Measurements from ENCODE around the gene MAF.

The MAF gene

DNA sequence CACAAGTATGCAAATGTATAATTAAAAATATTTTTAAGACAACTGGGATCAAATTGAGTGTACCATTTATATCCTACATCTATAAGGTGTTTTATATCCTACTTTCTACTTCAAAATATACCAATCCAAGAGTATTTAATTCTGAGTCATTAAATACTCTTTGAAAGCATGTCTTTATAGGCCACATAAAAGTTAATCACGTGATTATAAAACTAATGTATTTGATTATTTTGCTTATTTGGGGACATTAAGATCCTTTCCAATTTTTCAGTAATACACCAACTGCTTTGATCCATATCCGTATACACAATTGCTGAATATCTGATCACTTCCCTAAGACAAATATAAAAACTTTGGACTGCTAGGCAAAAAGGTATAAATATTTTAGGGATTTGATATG, 26.6 kb upstream of the MAF start:
- TF ChIP-seq GATA3 (IDR thresholded peaks at IDR 0.05; ENCODE audit: low read depth, low read length) (no peak), GATA2 (IDR thresholded peaks at IDR 0.05; ENCODE audit: low read depth, low read length) (no peak)

DNA sequence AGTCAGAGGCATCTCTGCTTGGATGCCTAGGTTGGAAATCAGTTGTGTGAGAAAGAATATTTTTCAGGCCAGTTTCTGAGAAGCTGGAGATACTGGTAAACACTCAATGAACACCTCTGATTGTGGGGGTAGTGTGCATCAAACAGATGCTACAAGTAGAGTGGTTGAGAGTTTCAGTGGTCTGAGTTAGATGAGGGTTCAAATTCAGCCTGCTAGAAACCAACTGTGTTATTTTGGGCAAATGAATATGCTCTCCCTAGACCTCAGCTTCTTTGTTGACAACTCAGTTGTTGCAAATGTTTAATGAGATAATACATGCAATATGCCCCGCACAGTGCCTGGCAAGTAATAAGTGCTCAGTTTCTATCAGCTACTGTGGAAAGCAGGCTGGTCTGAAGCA, 25.2 kb upstream of the MAF start:
- TF ChIP-seq GATA2 (IDR thresholded peaks at IDR 0.05; ENCODE audit: low read depth, low read length): no peak
- TF ChIP-seq GATA3 (IDR thresholded peaks at IDR 0.05; ENCODE audit: low read depth, low read length): no peak

DNA sequence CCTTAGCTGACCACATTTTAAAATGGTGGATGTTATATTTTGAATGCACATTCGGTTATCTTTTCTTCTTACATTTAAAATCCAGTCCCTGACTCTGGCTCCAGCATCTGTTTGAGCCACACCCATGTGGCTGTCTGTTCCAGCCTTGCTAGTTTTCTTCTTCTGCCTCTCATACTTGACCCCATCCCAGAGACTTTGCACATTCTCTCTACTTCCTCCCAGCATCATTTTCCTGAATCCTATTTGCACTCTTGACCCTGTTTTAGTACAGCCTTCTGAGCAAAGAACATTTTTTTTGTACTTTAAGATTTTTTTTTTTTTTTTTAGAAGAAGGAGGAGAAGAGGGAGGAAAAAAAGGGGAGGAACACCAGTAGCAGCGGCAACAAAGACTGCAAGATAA, 23.3 kb upstream of the MAF start:
- TF ChIP-seq GATA2 (IDR thresholded peaks at IDR 0.05; ENCODE audit: low read depth, low read length) (no peak), GATA3 (IDR thresholded peaks at IDR 0.05; ENCODE audit: low read depth, low read length) (no peak)

DNA sequence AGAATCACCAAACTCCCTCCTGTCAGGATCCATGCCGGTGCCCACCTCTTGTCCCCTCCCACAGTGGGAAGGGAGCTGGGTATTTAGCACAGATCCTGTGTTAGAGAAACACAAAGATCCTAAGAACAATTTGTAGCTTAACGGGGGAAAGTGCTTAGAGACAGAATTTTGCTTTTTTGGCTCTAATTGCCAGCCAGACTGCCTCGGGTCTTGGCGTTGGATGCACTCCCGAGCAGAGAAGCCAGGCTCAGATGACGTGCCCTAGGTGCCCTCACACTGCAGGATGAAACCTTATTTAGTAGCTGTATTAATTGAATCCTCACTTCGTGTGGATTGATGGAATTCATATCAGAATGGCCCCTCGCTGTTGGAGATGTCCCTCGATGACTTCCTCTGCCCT, 22.5 kb upstream of the MAF start:
- TF ChIP-seq GATA3 (IDR thresholded peaks at IDR 0.05; ENCODE audit: low read depth, low read length) (no peak), GATA2 (IDR thresholded peaks at IDR 0.05; ENCODE audit: low read depth, low read length) (no peak)

DNA sequence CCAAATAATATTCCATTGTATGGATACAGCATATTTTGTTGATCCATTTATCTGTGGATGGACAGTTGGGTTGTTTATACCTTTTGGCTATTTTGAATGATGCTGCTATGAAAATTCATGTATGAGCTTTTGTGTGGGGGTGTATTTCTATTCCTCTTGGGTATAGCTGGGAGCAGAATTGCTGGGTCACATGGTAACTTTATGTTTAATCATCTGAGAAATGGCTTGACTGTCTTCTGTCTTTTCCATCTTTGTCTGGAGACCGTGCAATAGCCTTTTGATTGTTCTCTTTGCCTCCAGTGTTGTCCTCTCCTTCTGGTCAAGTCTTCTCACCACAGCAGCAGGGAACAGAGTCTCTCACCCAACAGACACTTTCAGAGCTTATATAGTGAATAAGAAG, 20.5 kb upstream of the MAF start:
- TF ChIP-seq GATA2 (IDR thresholded peaks at IDR 0.05; ENCODE audit: low read depth, low read length) (no peak), GATA3 (IDR thresholded peaks at IDR 0.05; ENCODE audit: low read depth, low read length) (no peak)

DNA sequence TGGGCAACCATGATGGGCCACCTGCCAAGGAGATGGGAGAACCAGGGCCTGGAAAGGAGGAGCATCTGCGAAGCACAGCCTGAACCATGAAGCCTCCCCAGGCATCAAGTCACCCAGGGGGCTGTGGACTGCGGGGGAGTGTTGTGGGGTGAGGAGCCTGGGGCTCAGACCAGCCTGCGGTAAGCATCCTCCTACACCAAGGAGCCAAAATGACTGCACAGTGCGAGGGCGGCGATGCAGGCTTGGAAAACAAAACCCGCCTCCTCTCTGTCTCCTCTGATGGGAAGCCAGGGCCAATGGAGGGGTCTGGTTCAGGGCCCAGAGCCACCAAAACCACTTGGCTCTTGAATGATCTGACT, 18.1 kb upstream of the MAF start:
- no peak for TF ChIP-seq GATA3 (IDR thresholded peaks at IDR 0.05; ENCODE audit: low read depth, low read length)
- no peak for TF ChIP-seq GATA2 (IDR thresholded peaks at IDR 0.05; ENCODE audit: low read depth, low read length)

DNA sequence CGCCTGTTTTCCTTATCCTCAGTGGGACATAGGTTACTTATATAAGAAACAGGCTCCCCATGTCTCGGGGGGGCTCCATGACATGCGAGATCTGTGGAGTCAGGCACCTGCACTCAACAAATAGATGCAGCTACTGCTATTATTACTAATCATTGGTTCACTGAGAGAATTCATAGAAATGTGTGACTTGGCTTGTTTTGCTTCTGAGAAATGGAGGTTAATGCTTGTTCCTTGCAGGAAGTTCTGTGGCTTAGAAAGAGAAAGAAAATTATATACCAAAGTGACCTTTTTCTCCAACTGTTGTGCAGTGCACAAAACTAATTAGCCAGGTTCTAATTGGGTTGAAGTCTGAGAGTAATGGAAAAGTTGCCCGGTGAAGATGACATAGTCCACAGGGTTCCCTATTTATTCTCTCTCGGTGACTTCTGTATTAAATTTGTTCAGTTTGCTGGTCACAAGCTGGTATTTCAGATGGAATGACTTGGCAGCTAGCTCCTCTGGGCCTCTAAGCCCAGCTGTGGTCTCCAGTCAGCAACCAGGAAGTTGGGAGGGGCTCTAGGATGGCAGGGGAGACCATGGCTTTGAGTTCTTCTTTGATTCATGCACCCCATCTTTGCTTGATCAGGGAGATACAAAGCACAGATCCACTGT, 17.6 kb upstream of the MAF start:
- no peak for TF ChIP-seq GATA3 (IDR thresholded peaks at IDR 0.05; ENCODE audit: low read depth, low read length)
- TF ChIP-seq GATA2 (IDR thresholded peaks at IDR 0.05; ENCODE audit: low read depth, low read length): no peak

DNA sequence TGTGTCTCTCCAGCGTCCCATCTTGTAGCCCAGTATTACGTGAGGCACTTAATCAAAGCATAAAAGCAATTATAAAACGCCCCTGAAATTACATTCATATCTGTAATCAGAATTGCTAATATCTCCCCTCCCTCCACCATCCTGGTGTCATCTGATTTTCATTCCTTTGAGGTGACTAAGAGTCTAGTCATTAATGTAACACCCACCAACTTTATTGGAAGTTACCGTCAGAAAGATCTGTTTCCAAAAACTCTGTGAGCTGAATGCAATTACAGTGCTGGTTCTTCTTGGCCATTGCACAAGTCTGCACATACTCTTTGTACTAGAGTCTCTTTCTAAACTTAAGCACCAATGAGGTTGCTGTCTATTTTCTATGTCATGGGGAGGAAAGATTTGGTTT, 12.5 kb upstream of the MAF start:
- no peak for TF ChIP-seq GATA2 (IDR thresholded peaks at IDR 0.05; ENCODE audit: low read depth, low read length)
- no peak for TF ChIP-seq GATA3 (IDR thresholded peaks at IDR 0.05; ENCODE audit: low read depth, low read length)

DNA sequence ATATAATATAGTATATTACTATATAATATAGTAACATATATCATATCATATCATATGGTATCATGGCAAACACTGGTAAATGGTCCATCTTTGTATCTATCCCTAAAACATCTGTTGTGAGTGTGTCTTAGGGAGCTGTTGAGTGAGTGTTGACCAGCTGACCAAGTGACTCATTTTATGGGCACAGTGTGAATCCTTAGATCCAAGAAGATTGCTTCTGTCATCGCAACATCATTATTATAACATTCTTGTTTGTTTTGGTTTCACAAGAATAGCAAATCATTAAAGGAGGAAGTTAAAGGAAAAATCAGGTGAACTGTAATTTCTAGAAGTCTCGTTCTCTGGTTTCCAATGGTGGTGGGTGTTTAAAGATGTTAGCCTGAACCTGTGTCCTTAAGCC, 11.7 kb upstream of the MAF start:
- TF ChIP-seq GATA3 (IDR thresholded peaks at IDR 0.05; ENCODE audit: low read depth, low read length): no peak
- no peak for TF ChIP-seq GATA2 (IDR thresholded peaks at IDR 0.05; ENCODE audit: low read depth, low read length)

DNA sequence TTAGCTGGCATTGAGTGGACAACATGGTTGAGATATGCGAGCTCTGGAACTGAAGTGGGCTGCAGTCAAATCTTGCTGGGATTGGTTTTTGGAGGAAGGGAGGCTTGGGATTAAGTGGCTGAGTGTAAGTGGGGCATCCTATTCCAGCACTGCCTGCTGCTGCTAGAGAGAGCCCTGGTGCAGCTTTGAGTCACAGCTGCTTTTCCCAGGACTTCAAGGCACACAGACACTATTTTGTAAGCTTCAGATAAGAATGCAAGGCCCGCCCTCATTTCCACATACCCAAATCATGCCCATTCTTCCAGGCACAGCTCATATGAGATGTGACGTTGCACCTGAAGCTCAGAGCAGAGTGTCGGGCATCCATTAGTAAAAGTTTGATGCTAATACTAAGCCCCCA, 10.2 kb upstream of the MAF start:
- TF ChIP-seq GATA3 (IDR thresholded peaks at IDR 0.05; ENCODE audit: low read depth, low read length) (no peak), GATA2 (IDR thresholded peaks at IDR 0.05; ENCODE audit: low read depth, low read length) (no peak)

DNA sequence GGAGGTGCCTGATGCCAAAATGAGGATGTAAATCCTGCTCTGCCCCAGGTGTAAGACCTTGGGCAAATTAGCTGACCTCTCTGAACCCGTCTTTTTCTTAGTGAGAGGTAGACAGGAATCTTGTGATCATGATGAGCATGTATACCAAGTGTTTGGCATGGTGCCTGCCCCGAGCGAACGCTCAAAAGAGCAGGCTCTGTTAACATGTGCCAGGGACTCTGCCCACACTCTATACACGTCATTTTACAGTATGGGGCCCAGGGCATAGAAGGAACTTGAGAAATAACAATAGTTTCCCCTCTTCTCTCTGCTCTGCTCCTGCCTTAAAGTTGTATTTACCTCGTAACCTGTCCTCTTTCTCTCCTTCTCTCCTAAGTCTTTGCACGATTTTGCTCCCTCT, 9.3 kb upstream of the MAF start:
- TF ChIP-seq GATA3 (IDR thresholded peaks at IDR 0.05; ENCODE audit: low read depth, low read length) (no peak), GATA2 (IDR thresholded peaks at IDR 0.05; ENCODE audit: low read depth, low read length) (no peak)

DNA sequence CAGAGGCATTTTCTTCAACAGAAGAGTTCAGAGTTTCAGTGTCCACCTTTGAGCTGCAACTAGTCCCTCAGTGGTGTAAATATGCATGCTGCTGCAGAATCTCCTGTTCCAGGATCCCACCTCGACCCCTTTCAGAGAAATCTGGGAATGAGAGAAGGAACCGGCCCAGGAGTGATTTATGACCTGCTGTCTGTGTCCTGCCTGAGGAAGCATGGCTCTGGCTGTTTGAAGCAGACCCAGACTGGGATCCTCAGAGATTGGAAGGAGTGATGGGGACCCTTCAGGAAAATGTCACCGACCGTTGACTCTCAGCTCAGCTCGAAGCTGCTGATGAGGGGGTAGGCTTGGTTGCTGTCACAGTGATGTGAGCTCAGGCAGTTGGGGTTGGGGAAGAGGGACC, 8.4 kb upstream of the MAF start:
- TF ChIP-seq GATA3 (IDR thresholded peaks at IDR 0.05; ENCODE audit: low read depth, low read length) (no peak), GATA2 (IDR thresholded peaks at IDR 0.05; ENCODE audit: low read depth, low read length) (no peak)

DNA sequence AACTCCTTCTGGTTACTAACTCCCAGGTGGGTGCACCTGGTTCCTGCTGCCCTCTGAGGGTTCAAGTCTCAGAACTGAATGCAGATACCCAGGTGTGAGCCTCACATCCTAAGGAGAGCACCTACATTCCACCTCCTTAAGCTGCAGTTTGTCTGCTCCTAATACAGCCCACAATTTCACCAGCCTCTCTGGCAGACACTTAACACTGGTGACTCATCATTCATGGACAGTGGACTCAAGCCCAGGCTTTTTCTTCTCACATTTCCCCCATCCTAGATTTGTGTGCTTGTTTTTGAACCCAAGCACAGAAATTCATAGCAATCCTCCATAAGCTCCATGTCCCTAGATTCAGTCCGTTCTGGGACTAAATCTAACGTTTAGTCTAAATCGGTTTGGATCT, 7.0 kb upstream of the MAF start:
- TF ChIP-seq GATA2 (IDR thresholded peaks at IDR 0.05; ENCODE audit: low read depth, low read length): no peak
- TF ChIP-seq GATA3 (IDR thresholded peaks at IDR 0.05; ENCODE audit: low read depth, low read length): no peak

DNA sequence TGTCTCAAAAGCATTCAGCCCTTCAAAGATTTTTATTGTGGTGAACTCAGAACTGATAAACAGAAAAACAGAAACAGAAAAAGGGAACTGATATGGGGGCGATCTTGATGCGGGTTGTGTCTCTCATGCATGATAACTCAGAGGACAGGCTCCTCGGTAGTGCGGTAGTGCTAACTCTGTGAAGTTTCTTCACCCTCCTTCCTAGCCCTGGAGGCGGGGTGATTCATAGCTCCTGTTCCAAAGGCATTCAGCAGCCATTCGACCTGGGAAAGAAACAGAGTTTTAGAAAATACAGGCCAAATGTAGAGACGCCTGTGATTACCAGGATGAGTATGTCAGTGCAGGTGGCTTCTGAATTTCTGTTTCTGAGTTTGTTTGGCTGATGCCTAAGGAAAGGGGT, 5.5 kb upstream of the MAF start:
- TF ChIP-seq GATA3 (IDR thresholded peaks at IDR 0.05; ENCODE audit: low read depth, low read length) (no peak), GATA2 (IDR thresholded peaks at IDR 0.05; ENCODE audit: low read depth, low read length) (no peak)

DNA sequence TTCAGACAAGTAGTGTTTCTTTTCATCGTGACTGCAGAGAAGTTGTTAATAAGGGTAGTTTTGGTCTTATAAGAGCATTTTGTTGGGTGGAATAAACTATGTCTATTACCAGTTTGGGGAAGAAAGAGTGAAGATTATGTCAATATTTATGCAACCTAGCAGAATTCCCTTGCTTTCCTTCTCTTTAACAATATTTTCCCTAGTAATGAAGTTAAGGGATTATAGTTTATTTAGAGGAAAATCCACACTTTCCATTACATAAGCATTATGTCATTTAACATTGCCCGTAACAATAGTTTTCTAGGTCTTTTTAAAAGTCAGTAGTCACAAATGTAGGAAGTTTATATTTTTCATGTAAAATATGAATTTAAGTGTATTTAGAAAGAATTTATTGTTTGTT, 2.5 kb upstream of the MAF start:
- no peak for TF ChIP-seq GATA3 (IDR thresholded peaks at IDR 0.05; ENCODE audit: low read depth, low read length)
- TF ChIP-seq GATA2 (IDR thresholded peaks at IDR 0.05; ENCODE audit: low read depth, low read length): no peak

DNA sequence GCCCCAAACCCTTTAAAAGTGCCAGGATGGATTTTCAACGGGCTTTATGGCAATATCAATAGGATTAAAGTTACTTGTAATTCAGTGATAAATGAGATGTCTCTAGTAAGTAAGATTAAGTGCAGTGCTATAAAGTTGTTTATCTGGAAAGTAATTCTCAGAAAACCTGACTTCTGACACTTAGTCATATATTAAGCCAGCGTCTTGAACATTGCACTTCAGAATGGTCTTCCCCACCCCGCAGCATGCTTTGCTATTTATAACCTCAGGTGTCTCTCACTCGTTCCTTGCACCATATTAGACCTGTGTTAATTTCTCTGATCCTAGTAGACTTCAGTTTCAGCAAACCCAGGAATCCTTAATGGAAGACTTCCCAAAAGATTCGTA, 2.1 kb upstream of the MAF start:
- TF ChIP-seq GATA3 (IDR thresholded peaks at IDR 0.05; ENCODE audit: low read depth, low read length): no peak
- no peak for TF ChIP-seq GATA2 (IDR thresholded peaks at IDR 0.05; ENCODE audit: low read depth, low read length)
